Esophagus muscularis mucosa (tissue), 3 donors: Measurements from ENCODE around the gene CLDN6.

Experiments used
- POLR2A ChIP-seq: fragments of 450-650 bp; IDR thresholded peaks from one replicate; pipeline ENCODE4 v1.6.1; 2017; ENCODE audit warnings: antibody characterized with exemption, moderate library complexity, mild to moderate bottlenecking, low read depth
- TF ChIP-seq, protein P1 (sequence below), 3 experiments: fragments of 200-600 bp in 2 of 3; fragments of 450-650 bp in 1 of 3; sonication (generic) in 2 of 3; IDR thresholded peaks; one replicate each; pipeline ENCODE4 v1.5.1; 2017 to 2019; ENCODE audit warnings: antibody characterized with exemption in 3 of 3, mild to moderate bottlenecking in 2 of 3, moderate library complexity in 1 of 3

DNA sequence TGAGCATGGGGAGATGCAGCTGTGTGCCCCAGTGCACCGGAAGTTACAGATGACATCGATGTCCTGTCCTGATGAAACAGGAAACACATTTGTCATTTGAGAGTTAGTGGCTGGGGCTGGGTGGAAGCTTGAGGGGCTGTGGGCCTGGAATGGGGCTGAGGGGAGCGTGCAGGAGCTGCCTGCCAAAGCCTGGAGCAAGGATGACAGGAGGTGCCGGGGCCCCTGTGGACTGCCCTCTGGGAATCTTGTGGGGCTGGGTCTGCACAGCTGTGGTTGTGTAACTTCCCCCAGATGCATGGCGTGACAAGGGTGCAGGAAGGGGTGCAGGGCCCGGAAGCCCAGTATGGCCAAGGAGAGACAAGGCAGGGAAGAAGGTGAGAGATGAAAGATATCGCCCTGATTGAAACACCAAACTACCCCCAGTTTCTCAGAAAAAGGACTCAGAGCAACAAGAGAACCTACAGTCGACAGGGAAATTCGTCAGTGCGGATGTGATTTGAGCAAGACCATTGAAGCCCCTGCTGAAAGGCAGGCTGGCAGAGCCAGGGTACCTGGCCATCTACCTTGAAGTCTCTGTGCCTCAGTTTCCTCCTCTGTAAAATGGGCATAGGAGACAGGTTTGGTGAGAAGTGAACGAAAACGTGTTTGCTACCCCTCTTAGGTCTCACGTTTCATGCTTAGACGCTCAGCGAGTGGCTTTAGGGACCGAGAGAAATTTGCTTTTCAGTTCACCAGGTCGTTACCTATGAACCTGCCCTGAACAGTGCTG is 37.2 kb upstream of the CLDN6 start:
- TF ChIP-seq, protein P1, sequence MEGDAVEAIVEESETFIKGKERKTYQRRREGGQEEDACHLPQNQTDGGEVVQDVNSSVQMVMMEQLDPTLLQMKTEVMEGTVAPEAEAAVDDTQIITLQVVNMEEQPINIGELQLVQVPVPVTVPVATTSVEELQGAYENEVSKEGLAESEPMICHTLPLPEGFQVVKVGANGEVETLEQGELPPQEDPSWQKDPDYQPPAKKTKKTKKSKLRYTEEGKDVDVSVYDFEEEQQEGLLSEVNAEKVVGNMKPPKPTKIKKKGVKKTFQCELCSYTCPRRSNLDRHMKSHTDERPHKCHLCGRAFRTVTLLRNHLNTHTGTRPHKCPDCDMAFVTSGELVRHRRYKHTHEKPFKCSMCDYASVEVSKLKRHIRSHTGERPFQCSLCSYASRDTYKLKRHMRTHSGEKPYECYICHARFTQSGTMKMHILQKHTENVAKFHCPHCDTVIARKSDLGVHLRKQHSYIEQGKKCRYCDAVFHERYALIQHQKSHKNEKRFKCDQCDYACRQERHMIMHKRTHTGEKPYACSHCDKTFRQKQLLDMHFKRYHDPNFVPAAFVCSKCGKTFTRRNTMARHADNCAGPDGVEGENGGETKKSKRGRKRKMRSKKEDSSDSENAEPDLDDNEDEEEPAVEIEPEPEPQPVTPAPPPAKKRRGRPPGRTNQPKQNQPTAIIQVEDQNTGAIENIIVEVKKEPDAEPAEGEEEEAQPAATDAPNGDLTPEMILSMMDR (IDR thresholded peaks at IDR 0.05), result no peak
- TF ChIP-seq POLR2A, result no peak
